ENCODE data around the gene TCF7L1.

GRCh38 chr2:85314884-85315242, 181.7 kb downstream of the TCF7L1 start:
- TF ChIP-seq, protein P1, sequence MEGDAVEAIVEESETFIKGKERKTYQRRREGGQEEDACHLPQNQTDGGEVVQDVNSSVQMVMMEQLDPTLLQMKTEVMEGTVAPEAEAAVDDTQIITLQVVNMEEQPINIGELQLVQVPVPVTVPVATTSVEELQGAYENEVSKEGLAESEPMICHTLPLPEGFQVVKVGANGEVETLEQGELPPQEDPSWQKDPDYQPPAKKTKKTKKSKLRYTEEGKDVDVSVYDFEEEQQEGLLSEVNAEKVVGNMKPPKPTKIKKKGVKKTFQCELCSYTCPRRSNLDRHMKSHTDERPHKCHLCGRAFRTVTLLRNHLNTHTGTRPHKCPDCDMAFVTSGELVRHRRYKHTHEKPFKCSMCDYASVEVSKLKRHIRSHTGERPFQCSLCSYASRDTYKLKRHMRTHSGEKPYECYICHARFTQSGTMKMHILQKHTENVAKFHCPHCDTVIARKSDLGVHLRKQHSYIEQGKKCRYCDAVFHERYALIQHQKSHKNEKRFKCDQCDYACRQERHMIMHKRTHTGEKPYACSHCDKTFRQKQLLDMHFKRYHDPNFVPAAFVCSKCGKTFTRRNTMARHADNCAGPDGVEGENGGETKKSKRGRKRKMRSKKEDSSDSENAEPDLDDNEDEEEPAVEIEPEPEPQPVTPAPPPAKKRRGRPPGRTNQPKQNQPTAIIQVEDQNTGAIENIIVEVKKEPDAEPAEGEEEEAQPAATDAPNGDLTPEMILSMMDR (IDR thresholded peaks at IDR 0.05), result no peak
- TF ChIP-seq EP300 (IDR thresholded peaks at IDR 0.05) (no peak), POLR2AphosphoS5 (IDR thresholded peaks at IDR 0.05) (no peak)

All from esophagus muscularis mucosa (tissue), 4 donors.